Mucosa of descending colon (tissue), 3 donors: ENCODE data around the gene SLC1A5. TPM values are rescaled to one million over a fixed set of nuclear protein-coding genes. Genes with fewer than 3 reads are reported as not detected.

Experiments used
- ATAC-seq: fragments of 200-7000 bp; cut with Tn5 transposase; one replicate; pipeline ENCODE4 v1.9.1; 2020; ENCODE audit warnings: mild to moderate bottlenecking, moderate library complexity
- DNase-seq, 3 donors: peaks; one replicate each; pipeline ENCODE4 v3.0.0-alpha.2; 2020
- H3K36me3 ChIP-seq: fragments of 200-600 bp; one replicate; pipeline ENCODE4 v1.8.0; 2021; ENCODE audit warnings: low read depth, mild to moderate bottlenecking
- H3K4me1 ChIP-seq: fragments of 200-600 bp; one replicate; pipeline ENCODE4 v1.8.0; 2021; ENCODE audit warnings: low read depth, mild to moderate bottlenecking
- H3K4me3 ChIP-seq: fragments of 200-600 bp; one replicate; pipeline ENCODE4 v1.8.0; 2021; ENCODE audit warnings: mild to moderate bottlenecking
- H3K9me3 ChIP-seq: fragments of 200-600 bp; one replicate; pipeline ENCODE4 v1.8.0; 2021; ENCODE audit warnings: mild to moderate bottlenecking
- CTCF ChIP-seq: fragments of 200-600 bp; IDR thresholded peaks from one replicate; pipeline ENCODE4 v1.8.0; 2022; ENCODE audit warnings: antibody characterized with exemption, mild to moderate bottlenecking
- intact Hi-C, 2 donors: fragments of 100-400 bp; cut with DNase I in 1 of 2; cut with micrococcal nuclease in 1 of 2; formaldehyde crosslinking; loops; one replicate each; pipeline versions ENCODE4 v1.11.0 to v1.11.1; 2022; cut with DNase I, micrococcal nuclease
- total RNA-seq, 3 donors: library from RNA; stranded (reverse); fragmentation: NEBNext Ultra II Directional in 2 of 3; extraction: Animal tissue kit (Norgen Biotek cat#: 25700) in 2 of 3; gene quantifications; one replicate each; pipeline versions ENCODE4 v1.2.1 to v1.2.4, GENCODE V29; 2021 to 2023
- donor health status: DM: no; HTN: no; CAD: no; lungs with moderate emphysema.
- donor health status: DM: no; HTN: no; CAD: no.
- donor health status: DM: no; HTN: yes; CAD: no.

Gene SLC1A5
- total RNA-seq, 3 donors from 2014 or later, result 54.7 to 101 (median 89.2) TPM

DNA sequence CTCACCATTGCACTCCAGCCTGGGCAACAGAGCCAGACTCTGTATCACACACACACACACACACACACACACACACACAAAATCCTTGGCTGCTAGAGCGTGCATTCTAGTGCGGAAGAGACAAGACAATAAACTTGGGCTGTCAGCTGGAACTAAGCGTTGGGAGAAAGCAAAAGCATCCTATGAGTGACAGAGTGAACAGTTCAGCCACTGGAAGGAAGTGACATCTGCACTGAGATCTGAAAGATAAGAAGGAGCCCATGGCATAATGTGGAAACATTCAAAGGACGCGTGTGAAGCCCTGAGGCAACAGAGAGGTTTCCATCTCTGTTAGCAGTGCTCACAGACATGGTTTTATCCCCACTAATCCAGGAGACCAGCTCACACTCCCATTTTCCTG lies 3.5 kb upstream of the SLC1A5 start:
- intact Hi-C loops, result no loop called here
- no peaks in the 10 kb centered on the region for H3K4me1 ChIP-seq
- no peak for TF ChIP-seq CTCF
- DNase-seq (no peak), ATAC-seq (no peak)
- H3K4me3 ChIP-seq, result no peak overlapping the region
- no peaks in the 10 kb centered on the region for H3K36me3 ChIP-seq
- no peaks in the 10 kb centered on the region for H3K9me3 ChIP-seq

GRCh38 chr19:46789371-46789770 lies 977 bp upstream of the SLC1A5 start:
- intact Hi-C loops, result no loop called here
- TF ChIP-seq CTCF, result no peak
- H3K4me1 ChIP-seq, result peaks cover 18% of the 10 kb centered on the region
- H3K4me3 ChIP-seq, result no peak overlapping the region
- no peak for ATAC-seq
- DNase-seq, result no peak
- no peaks in the 10 kb centered on the region for H3K9me3 ChIP-seq
- no peaks in the 10 kb centered on the region for H3K36me3 ChIP-seq

GRCh38 chr19:46788968-46789338 lies 559 bp upstream of the SLC1A5 start:
- no peaks in the 10 kb centered on the region for H3K9me3 ChIP-seq
- ATAC-seq (no peak), DNase-seq (no peak)
- H3K36me3 ChIP-seq, result no peaks in the 10 kb centered on the region
- no peak overlapping the region for H3K4me3 ChIP-seq
- intact Hi-C loops, result no loop called here
- TF ChIP-seq CTCF, result no peak
- H3K4me1 ChIP-seq, result peaks cover 22% of the 10 kb centered on the region

- Histone ChIP-seq H3K36me3 (no peaks in the 10 kb centered on the region), H3K9me3 (no peaks in the 10 kb centered on the region), H3K4me1 (peaks cover 30% of the 10 kb centered on the region), H3K4me3 (peak overlapping the region; percentile 69)
- TF ChIP-seq CTCF, result no peak
- intact Hi-C loops, result no loop called here
- ATAC-seq, result peak; percentile 31
- DNase-seq, result peak; percentile 66 to 82 (median 77)
These were observed 798 bp downstream of the SLC1A5 start for GRCh38 chr19:46787331-46788261.

GRCh38 chr19:46787040-46787330 lies 1.4 kb downstream of the SLC1A5 start:
- TF ChIP-seq CTCF, result no peak
- no peak for ATAC-seq
- intact Hi-C loops, result no loop called here
- no peak for DNase-seq
- Histone ChIP-seq H3K4me1 (peaks cover 30% of the 10 kb centered on the region), H3K9me3 (no peaks in the 10 kb centered on the region), H3K36me3 (no peaks in the 10 kb centered on the region), H3K4me3 (peak overlapping the region; percentile 69)
